ENCODE measurements around the gene PHLDA2.

Gene PHLDA2

GRCh38 chr11:2929950-2930703, 907 bp upstream of the PHLDA2 start:
- DNase-seq (ENCODE audit: low read depth), result no peak

- DNase-seq (ENCODE audit: low read depth), result no peak
These were observed 320 bp upstream of the PHLDA2 start for GRCh38 chr11:2929531-2929949.

- no peak for DNase-seq (ENCODE audit: low read depth)
These were observed 1.2 kb downstream of the PHLDA2 start for GRCh38 chr11:2927851-2928604.

- DNase-seq (ENCODE audit: low read depth), result no peak
These were observed 2.0 kb downstream of the PHLDA2 start for GRCh38 chr11:2927121-2927800.

- no peak for DNase-seq (ENCODE audit: low read depth)
These were observed 2.6 kb downstream of the PHLDA2 start for GRCh38 chr11:2926611-2927051.

- no peak for DNase-seq (ENCODE audit: low read depth)
These were observed 4.2 kb downstream of the PHLDA2 start for GRCh38 chr11:2924821-2925675.

GRCh38 chr11:2924381-2924780, 4.8 kb downstream of the PHLDA2 start:
- no peak for DNase-seq (ENCODE audit: low read depth)

GRCh38 chr11:2923446-2924375, 5.5 kb downstream of the PHLDA2 start:
- no peak for DNase-seq (ENCODE audit: low read depth)

GRCh38 chr11:2922655-2923054, 6.6 kb downstream of the PHLDA2 start:
- DNase-seq (ENCODE audit: low read depth), result no peak

GRCh38 chr11:2921742-2922493, 7.3 kb downstream of the PHLDA2 start:
- DNase-seq (ENCODE audit: low read depth), result no peak

- no peak for DNase-seq (ENCODE audit: low read depth)
These were observed 8.0 kb downstream of the PHLDA2 start for GRCh38 chr11:2921261-2921660.

- no peak for DNase-seq (ENCODE audit: low read depth)
These were observed 8.9 kb downstream of the PHLDA2 start for GRCh38 chr11:2920343-2920742.

- no peak for DNase-seq (ENCODE audit: low read depth)
These were observed 9.4 kb downstream of the PHLDA2 start for GRCh38 chr11:2919837-2920236.

GRCh38 chr11:2919188-2919587, 10.0 kb downstream of the PHLDA2 start:
- DNase-seq (ENCODE audit: low read depth), result no peak

GRCh38 chr11:2917842-2918490, 11.3 kb downstream of the PHLDA2 start:
- no peak for DNase-seq (ENCODE audit: low read depth)

- no peak for DNase-seq (ENCODE audit: low read depth)
These were observed 12.2 kb downstream of the PHLDA2 start for GRCh38 chr11:2916892-2917645.

- no peak for DNase-seq (ENCODE audit: low read depth)
These were observed 12.9 kb downstream of the PHLDA2 start for GRCh38 chr11:2916114-2916891.

GRCh38 chr11:2915473-2915872, 13.7 kb downstream of the PHLDA2 start:
- no peak for DNase-seq (ENCODE audit: low read depth)

All from GM04503 (cell line).